Stimulated activated effector memory CD8-positive, alpha-beta T cell treated with anti-CD3 and anti-CD28 coated beads, Interleukin-12 subunit alpha, Interleukin-12 subunit beta, amount 100 ng/mL, for 72 hours (primary cell): ENCODE data around the gene NSDHL.
"Not testable (repeated sequence)": the region's sequence is repeated elsewhere in the genome, so short reads cannot be mapped to it uniquely, and the experiment has no call there.

Source experiments
- ATAC-seq: fragments of 150-1000 bp; cut with Tn5 transposase; 2 replicates; pipeline ENCODE4 v1.10.0; 2021
- DNase-seq, 2 donors: peaks; one replicate each; pipeline ENCODE4 v3.0.0; 2021 to 2022; ENCODE audit warnings: low spot score in 2 of 2
- H3K27ac Mint-ChIP-seq: one replicate; pipeline ENCODE4 v1.8.0; 2022; ENCODE audit warnings: mild to moderate bottlenecking, mixed read lengths
- H3K36me3 Mint-ChIP-seq: one replicate; pipeline ENCODE4 v1.8.0; 2022; ENCODE audit warnings: mild to moderate bottlenecking, mixed read lengths
- H3K4me1 Mint-ChIP-seq: one replicate; pipeline ENCODE4 v1.8.0; 2022; ENCODE audit warnings: mixed read lengths
- H3K4me3 Mint-ChIP-seq: one replicate; pipeline ENCODE4 v1.8.0; 2022; ENCODE audit warnings: mild to moderate bottlenecking, mixed read lengths
- H3K9me3 Mint-ChIP-seq: one replicate; pipeline ENCODE4 v1.8.0; 2022; ENCODE audit warnings: mixed read lengths

NSDHL gene

DNA sequence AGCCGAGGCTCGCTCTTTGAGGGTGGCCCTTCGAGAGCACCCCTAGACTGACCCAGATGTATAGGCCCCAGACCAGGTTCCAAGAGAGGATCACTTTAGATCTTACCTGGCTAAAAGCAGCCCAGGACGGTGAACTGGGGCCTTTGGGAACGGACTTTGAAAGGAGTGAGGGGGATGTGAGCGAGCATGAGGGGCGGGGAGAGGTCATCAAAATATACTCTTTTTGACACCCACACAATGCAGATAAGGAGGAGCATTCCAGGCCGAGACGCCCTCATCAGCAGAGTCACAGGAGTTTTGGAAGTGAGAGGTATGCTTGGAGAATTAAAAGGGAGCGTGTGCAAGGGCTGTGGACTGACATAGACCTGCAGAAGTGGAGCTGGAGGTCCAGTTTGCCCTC, 528 bp downstream of the NSDHL start:
- Mint-ChIP-seq H3K27ac (peak overlapping the region; percentile 95), H3K4me3 (peak overlapping the region; percentile 89), H3K4me1 (peaks cover 32% of the 10 kb centered on the region), H3K9me3 (no peaks in the 10 kb centered on the region), H3K36me3 (peaks cover 12% of the 10 kb centered on the region)
- no peak for DNase-seq
- ATAC-seq = no peak

DNA sequence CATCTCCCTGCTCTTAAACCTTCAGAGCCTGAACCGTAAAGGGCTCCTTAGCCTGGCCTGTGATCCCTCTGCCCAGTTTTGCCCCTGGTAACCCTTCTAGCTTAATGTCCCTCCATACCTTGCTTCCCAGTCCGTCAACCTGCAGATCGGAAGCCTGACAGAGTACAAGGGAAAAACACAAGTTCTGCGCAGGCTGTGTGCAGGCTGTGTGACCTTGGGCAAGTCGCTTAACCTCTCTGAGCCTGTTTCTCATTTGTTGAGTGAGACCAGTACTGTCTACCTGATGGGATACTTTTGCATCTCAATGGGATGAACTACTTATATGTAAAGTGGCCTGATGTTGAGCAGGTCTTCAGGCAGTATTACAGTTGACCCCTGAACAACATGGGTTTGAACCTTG, 1.7 kb downstream of the NSDHL start:
- ATAC-seq (no peak), DNase-seq (no peak)
- peaks cover 12% of the 10 kb centered on the region for H3K36me3 Mint-ChIP-seq
- peak overlapping the region; percentile 89 for H3K4me3 Mint-ChIP-seq
- H3K27ac Mint-ChIP-seq = no peak overlapping the region
- no peaks in the 10 kb centered on the region for H3K9me3 Mint-ChIP-seq
- peaks cover 32% of the 10 kb centered on the region for H3K4me1 Mint-ChIP-seq

- no peak overlapping the region for H3K27ac Mint-ChIP-seq
- H3K4me3 Mint-ChIP-seq = no peak overlapping the region
- peaks cover 12% of the 10 kb centered on the region for H3K36me3 Mint-ChIP-seq
- ATAC-seq = no peak
- no peak for DNase-seq
- H3K4me1 Mint-ChIP-seq = peaks cover 37% of the 10 kb centered on the region
- H3K9me3 Mint-ChIP-seq = no peaks in the 10 kb centered on the region
Measured at GRCh38 chrX:152833378-152833777, 2.5 kb downstream of the NSDHL start.

DNA sequence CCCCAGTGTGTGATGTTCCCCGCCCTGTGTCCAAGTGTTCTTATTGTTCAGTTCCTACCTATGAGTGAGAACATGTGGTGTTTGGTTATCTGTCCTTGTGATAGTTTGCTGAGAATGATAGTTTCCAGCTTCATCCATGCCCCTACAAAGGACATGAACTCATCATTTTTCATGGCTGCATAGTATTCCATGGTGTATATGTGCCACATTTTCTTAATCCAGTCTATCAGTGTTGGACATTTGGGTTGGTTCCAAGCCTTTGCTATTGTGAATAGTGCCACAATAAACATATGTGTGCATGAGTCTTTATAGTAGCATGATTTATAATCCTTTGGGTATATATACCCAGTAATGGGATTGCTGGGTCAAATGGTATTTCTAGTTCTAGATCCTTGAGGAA, 4.6 kb downstream of the NSDHL start:
- not testable (repeated sequence) for H3K27ac Mint-ChIP-seq, H3K9me3 Mint-ChIP-seq, DNase-seq, H3K4me3 Mint-ChIP-seq, ATAC-seq
- Mint-ChIP-seq H3K36me3 (peaks cover 12% of the 10 kb centered on the region), H3K4me1 (peaks cover 42% of the 10 kb centered on the region)

DNA sequence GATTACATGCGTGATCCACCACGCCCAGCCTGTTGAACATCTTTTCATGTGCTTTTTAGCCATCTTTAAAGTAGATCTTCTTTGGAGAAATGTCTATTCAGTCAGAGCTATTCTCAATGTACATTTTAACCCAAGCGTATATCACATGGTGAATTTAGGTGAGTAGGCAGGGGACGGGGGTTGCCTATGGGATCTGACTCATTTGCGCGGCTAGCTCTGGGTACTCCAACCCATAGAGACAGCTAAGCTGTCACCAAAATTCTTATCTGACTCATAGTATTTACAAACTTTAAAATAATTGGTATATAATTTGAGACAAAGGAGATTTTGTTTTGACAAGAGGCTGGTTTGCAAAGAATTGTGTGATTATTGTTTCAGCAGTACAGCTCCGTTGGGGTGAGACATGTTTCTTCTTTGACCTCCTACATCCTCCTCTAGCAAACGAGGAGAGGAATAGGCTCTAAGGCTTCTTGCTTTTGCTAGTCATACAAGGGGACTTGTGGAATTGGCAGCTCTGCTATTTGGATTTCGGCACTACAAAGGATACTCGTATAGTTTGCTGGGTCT, 12.0 kb downstream of the NSDHL start:
- H3K4me1 Mint-ChIP-seq = peaks cover 15% of the 10 kb centered on the region
- no peaks in the 10 kb centered on the region for H3K9me3 Mint-ChIP-seq
- ATAC-seq (no peak), DNase-seq (no peak)
- H3K4me3 Mint-ChIP-seq = no peak overlapping the region
- H3K27ac Mint-ChIP-seq = no peak overlapping the region
- H3K36me3 Mint-ChIP-seq = peaks cover 4% of the 10 kb centered on the region

GRCh38 chrX:152843852-152844251, 13.0 kb downstream of the NSDHL start:
- ATAC-seq (no peak), DNase-seq (no peak)
- H3K36me3 Mint-ChIP-seq = peaks cover 9% of the 10 kb centered on the region
- no peak overlapping the region for H3K4me3 Mint-ChIP-seq
- H3K27ac Mint-ChIP-seq = no peak overlapping the region
- H3K4me1 Mint-ChIP-seq = peaks cover 5% of the 10 kb centered on the region
- H3K9me3 Mint-ChIP-seq = no peaks in the 10 kb centered on the region

- H3K4me3 Mint-ChIP-seq = no peak overlapping the region
- peaks cover 5% of the 10 kb centered on the region for H3K4me1 Mint-ChIP-seq
- DNase-seq (no peak), ATAC-seq (no peak)
- peaks cover 9% of the 10 kb centered on the region for H3K36me3 Mint-ChIP-seq
- H3K27ac Mint-ChIP-seq = no peak overlapping the region
- no peaks in the 10 kb centered on the region for H3K9me3 Mint-ChIP-seq
Measured at GRCh38 chrX:152844256-152844655, 13.4 kb downstream of the NSDHL start.

DNA sequence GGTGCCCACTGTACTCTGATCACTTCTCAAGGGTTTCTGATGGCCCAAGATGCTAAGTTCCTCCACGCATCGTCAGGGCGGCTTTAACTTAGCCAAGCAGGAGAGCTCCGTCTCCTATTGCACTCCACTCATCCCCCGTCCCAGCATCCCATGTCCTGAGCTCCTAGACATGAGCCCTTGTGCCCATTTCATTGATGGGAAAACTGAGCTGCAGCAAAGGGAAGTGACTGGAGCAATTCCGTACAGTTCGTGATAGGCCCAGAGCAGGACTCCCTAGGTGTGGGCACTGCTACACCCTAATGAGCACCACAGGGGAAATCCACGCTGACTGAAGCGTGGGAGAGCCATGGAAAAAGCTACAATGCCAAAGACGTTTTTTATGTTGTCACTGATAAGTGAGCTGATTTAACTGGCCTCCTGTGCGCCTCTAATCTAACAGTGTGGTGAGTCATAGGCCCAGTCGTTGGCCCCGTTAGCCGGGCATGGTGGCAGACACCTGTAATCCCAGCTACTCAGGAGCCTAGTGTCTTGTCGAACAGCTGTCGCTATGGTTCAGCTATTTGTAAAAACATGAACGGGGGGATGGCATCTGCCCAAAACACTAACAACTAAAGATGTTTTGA, 14.9 kb downstream of the NSDHL start:
- Mint-ChIP-seq H3K4me1 (no peaks in the 10 kb centered on the region), H3K4me3 (no peak overlapping the region)
- ATAC-seq = no peak

DNA sequence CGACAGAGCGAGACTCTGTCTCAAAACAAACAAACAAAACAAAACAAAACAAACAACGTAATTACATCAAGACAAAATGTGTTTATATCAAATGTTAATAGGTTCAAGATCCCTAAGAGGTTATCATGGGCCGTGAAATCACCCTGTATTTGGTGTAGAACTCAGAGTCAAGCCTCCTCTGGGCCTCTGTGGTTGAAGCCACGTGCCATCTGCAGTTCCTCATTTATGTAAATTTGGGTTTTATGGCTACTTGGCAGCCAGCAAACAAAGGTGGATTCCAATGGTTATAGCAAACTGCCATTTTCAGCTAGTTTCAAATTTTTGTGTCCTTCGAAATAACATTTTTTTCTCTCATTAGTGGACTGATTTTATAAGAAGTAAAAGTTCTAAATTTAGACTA, 16.4 kb downstream of the NSDHL start:
- Mint-ChIP-seq H3K36me3 (peaks cover 27% of the 10 kb centered on the region), H3K9me3 (no peaks in the 10 kb centered on the region), H3K4me1 (peaks cover 8% of the 10 kb centered on the region), H3K4me3 (no peak overlapping the region), H3K27ac (no peak overlapping the region)
- no peak for DNase-seq
- no peak for ATAC-seq

More for the DNA sequence above, 14.9 kb downstream of the NSDHL start:
- no peak overlapping the region for H3K27ac Mint-ChIP-seq
- peaks cover 13% of the 10 kb centered on the region for H3K36me3 Mint-ChIP-seq
- no peaks in the 10 kb centered on the region for H3K9me3 Mint-ChIP-seq
- DNase-seq = no peak

GRCh38 chrX:152850465-152850864, 19.6 kb downstream of the NSDHL start:
- peaks cover 19% of the 10 kb centered on the region for H3K4me1 Mint-ChIP-seq
- no peak overlapping the region for H3K4me3 Mint-ChIP-seq
- DNase-seq (no peak), ATAC-seq (no peak)
- peaks cover 42% of the 10 kb centered on the region for H3K36me3 Mint-ChIP-seq
- no peak overlapping the region for H3K27ac Mint-ChIP-seq
- no peaks in the 10 kb centered on the region for H3K9me3 Mint-ChIP-seq

DNA sequence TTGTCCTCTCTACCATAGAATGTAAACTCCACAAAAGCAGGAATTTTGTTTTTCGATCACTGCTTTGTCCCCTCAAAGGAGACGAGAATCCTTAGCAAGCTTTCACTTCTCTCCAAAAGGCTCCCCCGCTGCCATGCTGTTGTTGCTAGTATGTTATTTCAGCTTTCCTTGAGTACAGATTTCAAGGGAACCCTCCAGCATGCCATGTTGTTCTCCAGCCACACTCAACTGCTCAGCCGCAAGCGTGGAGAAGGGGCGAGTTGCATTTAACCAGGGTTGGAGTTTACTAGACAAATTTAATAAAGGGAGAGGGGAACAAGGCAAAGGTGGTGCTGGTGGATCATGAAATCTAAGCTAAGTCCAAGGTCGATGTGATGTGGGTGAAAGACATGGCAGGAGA, 23.1 kb downstream of the NSDHL start:
- Mint-ChIP-seq H3K4me1 (peaks cover 24% of the 10 kb centered on the region), H3K36me3 (peaks cover 33% of the 10 kb centered on the region), H3K27ac (no peak overlapping the region), H3K9me3 (no peaks in the 10 kb centered on the region), H3K4me3 (no peak overlapping the region)
- ATAC-seq = no peak
- DNase-seq = no peak

- no peak overlapping the region for H3K4me3 Mint-ChIP-seq
Measured at GRCh38 chrX:152861116-152861515, 30.3 kb downstream of the NSDHL start.

DNA sequence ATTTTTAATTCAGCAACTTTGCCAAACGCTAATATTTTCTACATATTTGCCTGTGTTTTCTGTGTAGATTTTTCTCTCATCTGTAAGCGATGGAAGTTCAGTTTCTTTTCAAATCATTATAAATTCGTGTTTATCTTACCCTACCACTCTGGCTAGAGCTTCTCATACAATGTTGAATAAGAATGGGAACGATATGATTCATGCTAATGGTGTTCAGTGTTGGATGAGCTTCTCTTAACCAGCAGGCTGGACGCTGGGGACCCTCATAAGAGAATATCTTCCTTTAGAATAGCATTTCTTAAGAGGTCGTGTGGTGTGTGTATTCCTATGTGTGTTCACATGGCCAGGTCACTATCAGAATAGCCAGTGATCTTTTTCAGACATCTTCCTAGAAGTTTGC, 31.0 kb downstream of the NSDHL start:
- peaks cover 35% of the 10 kb centered on the region for H3K36me3 Mint-ChIP-seq
- H3K4me1 Mint-ChIP-seq = peaks cover 5% of the 10 kb centered on the region
- DNase-seq = no peak
- H3K4me3 Mint-ChIP-seq = no peak overlapping the region
- H3K9me3 Mint-ChIP-seq = no peaks in the 10 kb centered on the region
- ATAC-seq = no peak
- no peak overlapping the region for H3K27ac Mint-ChIP-seq

More at GRCh38 chrX:152861116-152861515, 30.3 kb downstream of the NSDHL start:
- Mint-ChIP-seq H3K9me3 (no peaks in the 10 kb centered on the region), H3K4me1 (peaks cover 5% of the 10 kb centered on the region), H3K27ac (no peak overlapping the region), H3K36me3 (peaks cover 35% of the 10 kb centered on the region)
- ATAC-seq = no peak
- no peak for DNase-seq

GRCh38 chrX:152865232-152865920, 34.5 kb downstream of the NSDHL start:
- Mint-ChIP-seq H3K4me3 (no peak overlapping the region), H3K9me3 (no peaks in the 10 kb centered on the region), H3K27ac (no peak overlapping the region), H3K4me1 (no peaks in the 10 kb centered on the region), H3K36me3 (peaks cover 47% of the 10 kb centered on the region)
- DNase-seq (no peak), ATAC-seq (no peak)

- Mint-ChIP-seq H3K4me3 (no peak overlapping the region), H3K9me3 (no peaks in the 10 kb centered on the region), H3K4me1 (peaks cover under 1% of the 10 kb centered on the region), H3K27ac (no peak overlapping the region), H3K36me3 (peaks cover 44% of the 10 kb centered on the region)
- ATAC-seq = no peak
- DNase-seq = no peak
Measured at GRCh38 chrX:152866386-152866785, 35.5 kb downstream of the NSDHL start.

DNA sequence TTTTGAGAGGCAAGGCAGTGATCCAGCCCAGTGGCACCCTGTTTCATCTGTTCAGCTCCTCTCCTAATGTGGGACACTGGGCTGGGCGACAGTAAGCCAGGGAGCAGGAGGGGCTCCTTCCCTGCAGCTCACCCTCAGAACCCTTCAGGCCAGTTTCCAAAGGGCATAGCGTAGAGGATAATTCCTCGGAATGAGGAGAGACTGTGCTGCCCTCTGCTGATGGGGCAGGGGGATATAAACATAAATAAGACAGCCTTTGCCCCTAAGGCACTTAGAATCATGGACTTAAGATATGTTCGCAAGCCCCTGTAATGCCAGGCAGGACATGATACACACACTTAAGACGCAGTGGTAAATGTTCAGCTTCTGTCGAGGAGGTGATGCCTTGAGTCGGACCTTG, 39.1 kb downstream of the NSDHL start:
- Mint-ChIP-seq H3K27ac (no peak overlapping the region), H3K4me1 (peaks cover 16% of the 10 kb centered on the region), H3K4me3 (no peak overlapping the region), H3K9me3 (no peaks in the 10 kb centered on the region), H3K36me3 (peaks cover 24% of the 10 kb centered on the region)
- DNase-seq (no peak), ATAC-seq (no peak)
